ENCODE measurements around the gene NPL.

DNA sequence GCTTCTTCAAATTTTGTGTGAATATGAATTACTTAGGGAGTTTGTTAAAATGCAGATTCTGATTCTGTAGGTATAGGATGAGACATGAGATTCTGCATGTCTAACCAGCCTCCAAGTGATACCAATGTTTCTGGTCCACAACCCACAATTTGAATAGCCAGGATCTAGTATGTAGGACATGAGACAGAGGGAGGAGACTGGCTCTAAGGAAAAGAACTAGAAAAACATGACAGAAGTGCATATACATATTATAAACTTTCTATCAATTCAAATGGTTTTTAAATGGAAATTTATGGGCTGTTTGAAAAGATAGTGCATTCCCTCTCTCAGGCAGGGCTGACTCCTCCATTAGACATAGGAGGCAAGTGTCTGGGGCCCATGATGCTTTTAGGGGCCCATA lies 33.9 kb upstream of the NPL start:
- TF ChIP-seq, protein P1, sequence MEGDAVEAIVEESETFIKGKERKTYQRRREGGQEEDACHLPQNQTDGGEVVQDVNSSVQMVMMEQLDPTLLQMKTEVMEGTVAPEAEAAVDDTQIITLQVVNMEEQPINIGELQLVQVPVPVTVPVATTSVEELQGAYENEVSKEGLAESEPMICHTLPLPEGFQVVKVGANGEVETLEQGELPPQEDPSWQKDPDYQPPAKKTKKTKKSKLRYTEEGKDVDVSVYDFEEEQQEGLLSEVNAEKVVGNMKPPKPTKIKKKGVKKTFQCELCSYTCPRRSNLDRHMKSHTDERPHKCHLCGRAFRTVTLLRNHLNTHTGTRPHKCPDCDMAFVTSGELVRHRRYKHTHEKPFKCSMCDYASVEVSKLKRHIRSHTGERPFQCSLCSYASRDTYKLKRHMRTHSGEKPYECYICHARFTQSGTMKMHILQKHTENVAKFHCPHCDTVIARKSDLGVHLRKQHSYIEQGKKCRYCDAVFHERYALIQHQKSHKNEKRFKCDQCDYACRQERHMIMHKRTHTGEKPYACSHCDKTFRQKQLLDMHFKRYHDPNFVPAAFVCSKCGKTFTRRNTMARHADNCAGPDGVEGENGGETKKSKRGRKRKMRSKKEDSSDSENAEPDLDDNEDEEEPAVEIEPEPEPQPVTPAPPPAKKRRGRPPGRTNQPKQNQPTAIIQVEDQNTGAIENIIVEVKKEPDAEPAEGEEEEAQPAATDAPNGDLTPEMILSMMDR (IDR thresholded peaks at IDR 0.05; ENCODE audit: low read length): no peak
- TF ChIP-seq EZH2 (optimal IDR thresholded peaks at IDR 0.05; ENCODE audit: low read depth, low read length) (no peak), EZH2phosphoT487 (IDR thresholded peaks at IDR 0.05; ENCODE audit: low read length) (no peak)

Data from MM.1S (cell line).